GM11168 (cell line): ENCODE measurements around the gene ZNF597.
"Not testable (repeated sequence)": the region's sequence is repeated elsewhere in the genome, so short reads cannot be mapped to it uniquely, and the experiment has no call there.

Experiments
- in situ Hi-C: fragments of 300-500 bp; cut with MboI; formaldehyde crosslinking; loops from one replicate; pipeline ENCODE4 v1.12.0; 2022; ENCODE audit warnings: low sequenced_read_pairs; ENCODE audit not compliant: unreplicated experiment

ZNF597 gene

DNA sequence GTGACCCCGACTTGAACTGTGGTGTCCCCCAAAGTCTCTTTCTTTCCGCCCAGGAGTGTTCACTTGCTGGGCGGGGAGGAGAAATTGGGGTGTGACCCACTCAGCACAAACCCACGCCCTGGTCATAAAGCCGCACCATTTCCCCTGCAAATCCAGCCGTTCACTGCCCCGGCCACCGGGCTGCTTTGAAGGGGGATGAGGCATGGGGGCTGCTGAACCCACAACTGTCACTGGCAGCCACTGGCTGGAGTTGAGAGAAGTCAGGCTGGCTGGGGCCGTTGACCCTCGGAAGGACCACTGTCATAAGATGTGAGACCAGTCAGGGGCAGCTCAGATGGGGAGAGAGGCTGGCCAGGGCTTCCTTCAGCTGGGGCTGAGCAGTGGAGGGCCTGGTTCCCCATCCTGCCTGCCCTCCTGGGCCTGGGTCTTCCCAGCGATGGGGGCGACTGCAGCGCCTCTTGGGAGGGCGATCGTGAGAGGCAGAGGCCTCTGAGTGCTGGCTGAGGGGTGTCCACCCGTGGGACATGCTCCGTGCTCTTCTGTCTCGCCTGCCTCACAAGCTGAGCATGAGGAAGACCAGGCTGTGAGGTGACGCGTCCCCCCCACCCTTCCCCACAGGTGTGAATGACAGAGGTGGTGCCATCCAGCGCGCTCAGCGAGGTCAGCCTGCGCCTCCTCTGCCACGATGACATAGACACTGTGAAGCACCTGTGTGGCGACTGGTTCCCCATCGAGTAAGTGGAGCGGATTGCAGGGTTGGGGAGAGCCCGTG is 32.5 kb upstream of the ZNF597 start:
- in situ Hi-C loops, result no loop called here

DNA sequence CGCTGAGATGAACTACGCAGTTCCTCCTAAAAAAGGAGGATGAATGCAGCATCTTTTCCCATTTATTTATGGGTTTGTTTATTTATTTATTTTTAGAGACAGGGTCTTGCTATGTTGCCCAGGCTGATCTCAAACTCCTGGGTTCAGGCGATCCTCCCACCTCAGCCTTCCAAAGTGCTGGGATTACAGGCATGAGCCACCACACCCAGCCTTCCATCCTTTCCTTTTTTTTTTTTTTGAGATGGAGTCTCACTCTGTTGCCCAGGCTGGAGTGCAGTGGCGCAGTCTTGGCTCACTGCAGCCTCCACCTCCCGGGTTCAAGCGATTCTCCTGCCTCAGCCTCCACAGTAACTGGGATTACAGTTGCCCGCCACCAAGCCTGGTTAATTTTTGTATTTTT is 31.6 kb upstream of the ZNF597 start:
- in situ Hi-C loops, result not testable (repeated sequence)

DNA sequence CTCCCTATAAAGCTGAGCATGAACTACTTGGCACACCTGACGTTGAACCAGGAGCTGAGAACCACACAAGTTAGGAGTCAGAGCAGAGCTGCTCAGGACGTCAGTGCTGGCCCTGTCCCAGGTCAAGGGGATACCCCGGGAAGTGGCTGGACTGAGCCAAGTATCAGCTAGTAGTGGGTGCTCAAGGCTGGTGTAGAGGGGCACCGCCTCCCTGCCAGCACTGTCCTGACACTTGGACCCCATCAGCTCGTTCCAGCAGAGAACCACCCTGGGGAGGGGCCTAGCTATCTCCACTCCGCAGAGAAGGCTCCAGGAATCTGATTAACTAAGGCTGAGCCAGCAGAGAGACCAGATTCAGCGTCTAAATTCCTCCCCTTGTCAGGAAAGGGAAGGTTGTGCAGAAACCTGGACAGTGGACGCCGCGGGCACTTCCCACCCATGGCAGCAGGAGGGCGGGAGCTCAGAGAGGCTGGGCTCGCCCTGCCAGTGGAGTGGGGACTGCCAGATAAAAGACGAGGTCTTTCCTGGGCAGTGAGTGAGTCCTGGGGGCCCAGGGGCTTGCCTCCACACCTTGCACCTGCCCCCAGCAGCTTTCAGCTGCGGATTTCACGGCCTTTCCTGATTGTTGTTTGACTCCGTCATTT is 31.0 kb upstream of the ZNF597 start:
- in situ Hi-C loops, result no loop called here

DNA sequence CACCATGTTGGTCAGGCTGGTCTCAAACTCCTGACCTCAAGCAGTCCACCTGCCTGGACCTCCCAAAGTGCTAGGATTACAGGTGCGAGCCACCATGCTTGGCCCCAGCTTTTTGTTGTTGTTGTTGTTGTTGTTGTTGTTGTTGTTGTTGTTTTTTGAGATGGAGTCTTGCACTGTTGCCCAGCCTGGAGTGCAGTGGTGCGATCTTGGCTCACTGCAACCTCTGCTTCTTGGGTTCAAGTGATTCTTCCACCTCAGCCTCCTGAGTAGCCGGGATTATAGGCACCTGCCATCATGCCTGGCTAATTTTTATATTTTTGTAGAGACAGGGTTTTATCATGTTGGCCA is 30.3 kb upstream of the ZNF597 start:
- in situ Hi-C loops, result not testable (repeated sequence)

DNA sequence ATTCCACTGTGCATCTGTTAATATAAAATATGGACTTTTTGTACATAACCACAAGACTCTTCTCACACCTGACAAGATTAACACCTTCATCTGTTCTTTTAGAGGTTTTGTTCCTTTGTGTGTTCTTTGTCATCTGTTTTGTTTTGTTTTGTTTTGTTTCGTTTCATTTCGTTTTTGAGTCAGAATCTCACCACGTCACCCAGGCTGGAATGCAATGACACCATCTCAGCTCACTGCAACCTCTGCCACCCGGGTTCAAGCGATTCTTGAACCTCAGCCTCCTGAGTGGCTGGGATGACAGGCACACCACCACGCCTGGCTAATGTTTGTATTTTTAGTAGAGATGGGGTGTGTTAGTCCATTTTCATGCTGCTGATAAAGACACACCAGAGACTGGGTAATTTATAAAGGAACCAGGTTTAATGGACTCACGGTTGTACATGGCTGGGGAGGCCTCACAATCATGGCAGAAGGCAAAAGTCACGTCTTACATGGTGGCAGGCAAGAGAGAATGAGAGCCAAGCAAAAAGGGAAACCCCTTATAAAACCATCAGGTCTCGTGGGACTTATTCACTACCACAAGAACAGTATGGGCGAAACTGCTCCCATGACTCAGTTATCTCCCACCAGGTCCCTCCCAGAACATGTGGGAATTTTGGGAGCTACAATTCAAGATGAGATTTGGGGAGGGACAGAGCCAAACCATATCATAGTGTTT is 29.7 kb upstream of the ZNF597 start:
- in situ Hi-C loops, result no loop called here

DNA sequence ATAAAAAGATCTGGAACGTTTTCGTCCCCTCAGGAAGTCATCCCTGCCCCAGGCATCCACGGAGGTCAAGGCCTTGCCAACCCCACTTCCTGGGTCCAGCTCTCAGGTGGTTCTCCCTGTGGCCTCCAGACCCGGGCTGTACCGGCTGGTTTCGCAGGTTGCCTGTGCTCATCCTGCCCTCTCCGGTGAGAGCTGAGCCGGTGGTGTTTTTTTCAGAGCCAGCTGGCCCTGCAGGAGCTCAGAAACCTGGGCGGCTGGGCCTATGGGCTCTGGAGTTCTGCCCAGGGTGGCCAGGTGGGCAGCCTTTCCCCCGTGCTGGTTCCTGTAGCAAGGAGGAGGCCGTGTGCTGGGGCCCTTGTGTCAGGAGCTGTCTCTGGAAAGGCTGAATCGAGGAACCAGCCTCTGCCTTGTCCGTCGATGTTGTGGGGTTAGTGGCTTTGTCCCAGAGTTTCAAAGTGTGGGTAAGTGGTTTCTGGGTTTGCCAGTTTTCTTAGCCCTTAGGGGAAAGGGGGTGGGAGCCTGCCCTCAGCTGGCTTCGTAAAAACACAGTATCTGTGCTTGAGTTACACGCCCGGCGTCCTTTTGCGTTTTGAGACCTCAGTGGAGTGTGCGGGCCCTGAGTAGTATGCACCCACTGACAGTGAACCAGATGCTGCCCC is 28.3 kb upstream of the ZNF597 start:
- in situ Hi-C loops, result no loop called here

DNA sequence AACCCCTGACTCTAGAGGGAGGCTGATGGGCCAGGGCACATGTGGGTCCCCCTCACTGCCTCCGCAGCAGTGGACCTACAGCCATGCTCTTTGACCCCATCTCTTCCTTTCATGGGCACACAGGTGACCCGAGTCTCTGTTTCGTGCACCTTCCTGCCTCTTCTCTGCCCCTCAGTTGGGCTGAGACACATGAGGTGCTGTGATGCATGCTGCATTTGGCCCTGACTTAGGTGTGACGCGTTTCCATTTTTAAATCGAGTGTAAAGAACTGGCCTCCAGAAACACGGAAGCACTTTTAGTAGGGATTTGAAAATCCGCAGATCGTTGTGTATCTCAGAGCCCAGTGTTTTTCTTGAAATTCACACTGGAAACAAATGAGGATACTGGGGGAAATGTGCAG is 27.4 kb upstream of the ZNF597 start:
- in situ Hi-C loops, result no loop called here

DNA sequence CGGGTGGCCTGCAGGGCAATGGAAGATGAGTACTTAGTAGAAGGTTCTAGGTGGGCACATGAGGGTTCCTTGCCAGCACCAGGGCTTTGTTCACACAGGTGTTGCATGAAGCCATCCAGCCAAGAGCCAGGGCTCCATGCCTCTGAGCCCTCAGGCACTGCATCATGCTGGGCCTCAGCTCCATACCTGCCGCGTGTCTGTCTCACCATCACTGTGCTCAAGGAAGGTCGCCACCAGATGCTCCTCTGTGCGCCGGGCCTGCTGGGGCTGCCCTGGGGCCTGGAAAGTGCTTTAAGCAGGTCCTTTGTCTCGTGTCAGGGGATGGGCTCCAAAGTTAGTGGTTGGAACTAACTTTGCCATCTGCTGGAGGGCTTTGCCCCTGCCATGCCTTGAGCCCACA is 26.4 kb upstream of the ZNF597 start:
- in situ Hi-C loops, result no loop called here

DNA sequence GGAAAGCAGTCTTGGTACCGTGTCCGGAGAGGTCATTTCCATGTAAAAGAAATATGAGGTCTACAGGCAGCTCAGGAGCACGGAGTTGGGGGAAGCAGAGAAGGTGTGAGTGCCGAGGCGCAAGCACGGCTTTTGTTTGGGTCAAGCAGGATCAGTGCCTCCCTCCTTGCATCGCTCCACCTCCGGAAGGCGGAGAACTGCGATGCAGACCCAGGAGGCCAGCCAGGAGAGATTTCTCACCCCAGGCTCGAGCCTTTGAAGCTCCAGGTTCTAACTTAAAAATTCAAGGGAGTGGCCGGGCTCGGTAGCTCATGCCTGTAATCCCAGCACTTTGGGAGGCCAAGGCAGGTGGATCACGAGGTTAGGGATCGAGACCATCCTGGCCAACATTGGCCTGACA is 25.2 kb upstream of the ZNF597 start:
- in situ Hi-C loops, result no loop called here

DNA sequence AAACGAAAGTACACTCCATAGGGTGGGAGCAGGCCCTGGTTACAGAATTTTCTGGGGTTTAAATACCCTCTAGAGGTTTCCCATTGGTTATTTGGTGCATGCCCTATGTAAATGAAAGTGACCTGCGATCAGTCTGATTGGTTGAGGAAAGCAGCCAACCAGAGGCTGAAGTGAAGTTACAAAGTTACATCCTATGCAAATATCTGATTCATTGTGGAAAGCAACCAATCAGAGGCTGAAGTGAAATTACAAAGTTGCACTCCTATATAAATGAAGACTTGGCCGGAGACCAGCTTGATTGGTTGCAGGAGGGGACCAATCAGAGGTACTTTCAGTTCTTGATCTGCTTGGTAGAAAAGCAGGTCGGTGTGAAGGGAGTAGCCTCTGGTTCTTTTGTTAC is 24.6 kb upstream of the ZNF597 start:
- in situ Hi-C loops, result no loop called here

DNA sequence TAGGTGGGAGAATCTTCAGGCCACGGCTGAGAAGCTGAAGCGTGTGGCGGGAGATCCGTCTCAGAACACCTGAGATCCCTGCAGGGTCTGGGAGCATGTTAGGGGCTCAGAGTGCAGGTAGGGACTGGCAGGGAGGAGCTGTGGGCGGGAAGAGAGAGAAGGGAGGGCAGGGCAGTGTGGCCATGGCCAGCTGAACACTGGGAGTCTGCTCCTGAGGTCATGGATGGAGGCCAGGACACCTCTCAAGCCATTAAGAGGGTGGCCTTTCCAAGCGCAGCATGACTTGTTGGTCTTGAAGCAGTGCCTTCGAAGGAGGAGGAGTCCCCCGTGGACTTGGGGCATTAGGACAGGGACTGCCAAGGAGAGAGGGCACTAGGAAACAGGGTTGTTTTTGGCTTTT is 23.9 kb upstream of the ZNF597 start:
- in situ Hi-C loops, result no loop called here

DNA sequence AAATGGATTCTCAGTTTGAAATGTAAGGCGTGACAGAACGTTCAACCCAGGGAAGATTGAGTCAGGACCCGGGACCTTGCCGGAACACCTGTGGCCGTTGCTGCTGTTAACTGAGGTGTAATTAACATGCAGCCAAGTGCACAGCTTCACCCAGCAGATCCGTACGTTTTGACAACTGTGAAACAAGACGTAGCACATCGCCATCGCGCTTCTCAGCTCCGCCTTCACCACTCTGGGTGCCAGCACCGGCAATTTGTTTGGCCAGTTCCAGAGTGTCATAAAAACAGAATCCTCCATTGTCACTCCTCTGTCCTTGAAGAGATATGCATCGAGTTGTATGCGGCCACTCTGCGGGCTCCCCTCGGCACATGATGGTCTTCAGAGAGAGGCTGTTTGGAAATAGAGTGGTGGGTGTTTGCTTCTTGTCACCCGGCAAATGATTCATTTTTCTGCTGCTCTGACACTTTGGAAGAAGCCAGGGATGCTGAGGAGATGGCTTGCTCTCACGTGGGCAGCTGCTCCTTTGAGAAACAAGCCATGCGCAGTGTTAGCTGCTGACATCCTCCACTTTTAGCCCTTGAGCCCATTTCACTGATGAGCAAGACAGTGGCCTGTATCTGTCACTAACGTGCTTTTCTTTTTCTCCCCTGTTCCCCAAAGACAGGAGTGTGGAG is 22.7 kb upstream of the ZNF597 start:
- in situ Hi-C loops, result no loop called here

DNA sequence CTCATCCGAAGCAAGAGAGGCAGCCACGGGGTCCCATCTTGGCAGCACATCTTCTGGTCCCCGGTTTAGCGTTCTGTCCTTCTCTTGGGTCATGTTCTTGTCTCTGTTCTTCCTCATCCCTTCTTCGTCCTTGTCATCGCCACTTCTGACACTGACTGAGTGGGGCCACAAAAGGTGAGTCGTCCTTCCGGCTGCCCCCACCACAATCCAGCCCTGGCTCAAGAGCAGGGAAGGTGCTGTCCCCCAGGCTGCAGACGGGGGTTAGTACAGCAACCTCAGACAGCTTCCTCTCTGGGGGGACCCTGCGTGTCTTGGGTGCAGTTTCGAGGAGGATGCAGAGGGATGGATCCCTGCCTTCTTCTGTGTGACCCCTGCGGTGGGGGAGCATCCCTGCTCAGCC is 22.0 kb upstream of the ZNF597 start:
- in situ Hi-C loops, result no loop called here

DNA sequence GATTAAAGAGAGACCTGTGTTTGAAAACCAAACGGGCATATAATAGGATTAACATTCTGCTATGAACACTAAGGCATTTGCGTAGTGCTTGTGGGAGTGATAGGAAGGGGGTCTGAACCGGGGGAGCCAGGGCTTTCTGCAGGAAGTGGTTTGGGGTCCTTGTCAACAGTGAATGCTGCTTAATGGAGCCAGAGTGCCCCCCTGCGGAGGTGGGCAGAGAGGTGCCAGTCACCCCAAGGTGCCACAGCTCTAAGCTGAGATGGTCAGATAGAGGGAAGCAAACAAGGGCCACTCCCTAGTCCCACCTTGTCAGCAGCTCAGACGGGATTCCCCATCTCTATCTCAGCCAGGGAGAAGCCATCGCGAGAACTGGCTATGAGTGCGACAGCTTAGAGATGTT is 17.8 kb upstream of the ZNF597 start:
- in situ Hi-C loops, result no loop called here

DNA sequence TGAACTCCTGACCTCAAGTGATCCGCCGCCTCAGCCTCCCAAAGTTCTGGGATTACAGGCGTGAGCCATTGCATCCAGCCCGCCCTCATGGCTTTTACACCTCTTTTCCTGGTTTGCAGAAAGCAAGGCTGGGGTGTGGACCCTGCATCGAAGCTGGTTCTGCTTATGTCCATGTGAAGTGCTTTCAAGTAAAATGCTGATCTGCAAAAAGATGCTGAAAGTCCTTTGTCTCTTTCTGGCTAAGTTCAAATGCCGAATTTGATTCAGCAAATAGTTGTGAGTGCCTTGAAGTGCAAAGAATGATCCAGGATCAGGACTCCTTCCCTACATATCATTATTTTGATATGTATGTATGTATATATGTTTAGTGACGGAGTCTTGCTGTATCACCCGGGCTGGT is 17.3 kb upstream of the ZNF597 start:
- in situ Hi-C loops, result no loop called here

DNA sequence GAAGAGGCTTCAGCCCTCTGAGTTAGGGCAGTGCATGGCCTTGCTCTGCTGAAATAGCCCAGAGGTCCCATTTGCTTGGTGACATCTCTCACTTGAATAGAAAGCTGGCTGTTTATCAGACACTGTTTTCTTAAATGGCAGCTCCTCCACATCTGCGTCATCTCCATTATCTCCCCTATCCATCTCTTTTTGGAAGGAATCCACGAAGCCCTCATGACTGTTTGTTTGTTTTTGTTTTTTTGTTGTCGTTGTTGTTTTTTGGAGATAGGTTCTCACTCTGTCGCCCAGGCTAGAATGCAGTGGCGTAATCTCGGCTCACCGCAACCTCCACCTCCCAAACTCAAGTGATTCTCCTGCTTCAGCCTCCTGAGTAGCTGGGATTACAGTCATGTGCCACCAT is 16.8 kb upstream of the ZNF597 start:
- in situ Hi-C loops, result no loop called here

DNA sequence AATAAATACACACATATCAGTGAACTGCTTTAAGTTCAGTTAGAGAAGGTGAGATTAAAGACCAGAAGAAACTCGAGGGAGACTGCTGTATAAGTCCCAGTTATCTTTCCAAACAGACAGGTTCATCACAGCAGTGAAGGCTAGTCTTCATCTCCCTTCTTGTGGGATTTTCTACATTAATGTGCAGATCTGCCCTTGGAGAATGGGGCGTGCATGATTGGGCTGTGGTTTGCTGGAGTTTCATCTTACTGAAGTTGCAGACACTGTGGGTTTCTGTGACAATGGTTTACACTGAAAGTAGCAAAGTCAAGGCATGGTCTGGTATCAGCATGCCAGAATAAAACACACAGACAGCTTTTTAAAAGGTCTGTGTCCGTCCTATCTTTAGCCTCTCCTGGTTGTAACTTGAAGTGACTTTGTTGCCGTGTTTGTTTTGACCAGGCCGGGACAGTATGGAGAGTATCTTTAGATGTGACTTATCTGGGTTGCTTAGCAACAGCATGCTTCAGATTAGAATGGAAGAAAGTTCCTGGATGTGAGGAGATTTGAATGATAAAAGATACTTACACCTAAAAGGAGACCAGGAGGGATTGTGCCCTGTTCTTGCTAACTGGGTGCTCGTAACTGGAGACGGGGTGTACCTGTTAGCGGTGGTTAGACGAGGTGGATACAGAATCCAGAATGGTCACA is 16.2 kb upstream of the ZNF597 start:
- in situ Hi-C loops, result no loop called here

DNA sequence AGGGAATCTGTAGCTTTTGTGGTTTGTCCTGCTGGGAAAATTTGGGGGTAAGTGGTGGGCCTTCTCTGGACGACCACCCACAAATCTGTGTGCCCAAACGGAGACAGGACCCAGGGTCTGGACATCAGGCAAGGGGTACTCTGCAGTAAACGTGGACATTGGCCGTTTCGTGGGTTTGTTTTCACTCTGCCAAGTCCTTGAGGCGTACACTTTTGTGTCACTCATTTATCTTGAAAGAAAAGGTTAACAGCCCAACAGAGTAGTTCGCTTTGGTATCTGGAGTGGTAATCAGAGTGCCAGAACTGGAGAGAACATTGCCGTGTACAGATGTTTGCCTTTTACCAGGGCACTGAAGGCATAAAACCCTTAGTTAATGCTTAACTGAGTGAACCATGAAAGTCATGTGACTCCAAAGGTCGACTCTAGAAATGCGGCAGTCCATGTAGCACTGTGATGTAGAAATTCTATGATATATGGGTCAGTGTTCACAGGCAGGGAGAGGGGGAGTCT is 15.6 kb upstream of the ZNF597 start:
- in situ Hi-C loops, result no loop called here

DNA sequence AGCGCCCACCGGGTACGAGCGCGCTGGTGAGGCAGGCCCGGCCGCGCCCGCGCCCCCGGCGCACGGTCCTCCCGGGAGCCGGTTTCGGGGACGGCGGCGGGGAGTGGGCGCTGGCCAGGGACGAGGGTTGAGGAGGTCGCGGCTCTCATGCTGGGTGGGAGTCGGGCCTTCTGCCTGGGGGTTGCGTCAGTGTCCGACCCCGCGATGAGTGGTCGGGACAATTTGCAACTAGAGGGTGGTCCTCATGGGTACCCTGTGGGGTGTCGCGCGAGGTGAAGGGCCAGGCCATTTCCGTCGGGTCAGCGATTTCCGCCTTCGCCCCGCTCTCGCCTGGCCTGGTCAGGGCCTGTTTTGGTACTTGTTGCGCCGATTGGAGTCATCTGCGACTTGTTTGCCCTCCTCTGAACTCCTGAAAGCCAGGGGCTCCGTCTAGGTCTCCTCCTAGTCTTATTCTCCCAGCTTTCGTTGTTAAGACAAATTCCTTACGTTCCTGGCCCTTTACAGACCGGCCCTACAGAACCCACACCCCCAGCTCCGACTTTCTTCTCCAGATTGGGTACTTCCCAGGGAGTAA is 15.1 kb upstream of the ZNF597 start:
- in situ Hi-C loops, result no loop called here
